ENCODE data around the gene PRIM1. TPM values are rescaled to one million over a fixed set of nuclear protein-coding genes. Genes with fewer than 3 reads are reported as not detected.

Gene PRIM1
- total RNA-seq, 6 experiments from 2014 or later: 1.3 to 8.5 (median 4.5) TPM

DNA sequence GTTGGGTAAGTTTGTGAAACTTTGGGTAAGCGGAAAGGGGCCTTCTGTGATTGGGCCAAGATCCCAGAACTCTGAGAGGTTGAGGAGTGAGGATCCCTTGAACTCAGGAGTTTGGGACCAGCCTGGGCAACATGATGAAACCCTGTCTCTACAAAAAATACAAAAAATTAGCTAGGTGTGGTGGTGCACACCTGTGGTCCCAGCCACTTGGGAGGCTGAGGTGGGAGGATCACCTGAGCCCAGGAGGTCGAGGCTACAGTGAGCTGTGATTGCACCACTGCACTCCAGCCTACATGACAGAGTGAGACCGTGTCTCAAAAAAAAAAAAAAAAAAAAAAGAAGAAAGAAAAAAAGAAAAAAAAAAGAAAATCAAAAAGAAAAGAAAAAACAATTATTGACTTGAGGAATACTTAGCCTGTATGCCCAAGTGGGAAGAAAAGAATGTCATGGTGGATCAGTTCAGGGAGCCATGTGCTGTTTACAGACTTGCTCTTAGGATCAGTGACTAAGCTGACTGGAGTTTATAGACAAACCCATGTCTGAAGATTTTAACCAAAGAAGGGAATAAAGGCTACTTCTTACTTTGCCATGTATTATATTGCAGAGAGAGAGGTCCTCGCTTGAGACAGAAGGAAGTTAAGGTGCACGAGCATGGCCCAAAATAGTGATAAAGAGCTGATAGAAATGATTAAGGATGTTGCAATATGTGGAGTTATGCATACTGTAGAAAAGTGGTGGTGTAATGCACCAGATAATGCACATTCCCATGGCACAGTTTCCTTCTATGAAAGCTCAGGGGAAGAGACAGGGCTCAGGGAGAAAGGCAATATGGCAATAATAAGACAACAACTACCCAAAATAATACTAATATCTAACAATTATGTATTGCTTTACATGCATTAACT, 11.9 kb upstream of the PRIM1 start:
- no peaks in the 10 kb centered on the region for H3K36me3 ChIP-seq
- no peaks in the 10 kb centered on the region for H3K9me3 ChIP-seq
- H3K27ac ChIP-seq: peak overlapping the region; percentile 64 to 85 (median 81)
- intact Hi-C loops (cut with DNase I): loop anchor here (5.0 to 10.0 kb wide), 2 partner anchors 221 to 223 kb away; no protein-coding TSS in a partner anchor
- no peaks in the 10 kb centered on the region for H3K27me3 ChIP-seq
- DNase-seq (no peak), ATAC-seq (peak in 1 of 4 donors; percentile 11)
- peak overlapping the region; percentile 10 to 72 (median 62) for H3K4me3 ChIP-seq
- TF ChIP-seq, protein P1, sequence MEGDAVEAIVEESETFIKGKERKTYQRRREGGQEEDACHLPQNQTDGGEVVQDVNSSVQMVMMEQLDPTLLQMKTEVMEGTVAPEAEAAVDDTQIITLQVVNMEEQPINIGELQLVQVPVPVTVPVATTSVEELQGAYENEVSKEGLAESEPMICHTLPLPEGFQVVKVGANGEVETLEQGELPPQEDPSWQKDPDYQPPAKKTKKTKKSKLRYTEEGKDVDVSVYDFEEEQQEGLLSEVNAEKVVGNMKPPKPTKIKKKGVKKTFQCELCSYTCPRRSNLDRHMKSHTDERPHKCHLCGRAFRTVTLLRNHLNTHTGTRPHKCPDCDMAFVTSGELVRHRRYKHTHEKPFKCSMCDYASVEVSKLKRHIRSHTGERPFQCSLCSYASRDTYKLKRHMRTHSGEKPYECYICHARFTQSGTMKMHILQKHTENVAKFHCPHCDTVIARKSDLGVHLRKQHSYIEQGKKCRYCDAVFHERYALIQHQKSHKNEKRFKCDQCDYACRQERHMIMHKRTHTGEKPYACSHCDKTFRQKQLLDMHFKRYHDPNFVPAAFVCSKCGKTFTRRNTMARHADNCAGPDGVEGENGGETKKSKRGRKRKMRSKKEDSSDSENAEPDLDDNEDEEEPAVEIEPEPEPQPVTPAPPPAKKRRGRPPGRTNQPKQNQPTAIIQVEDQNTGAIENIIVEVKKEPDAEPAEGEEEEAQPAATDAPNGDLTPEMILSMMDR (IDR thresholded peaks at IDR 0.05): no peak
- TF ChIP-seq POLR2A (IDR thresholded peaks at IDR 0.05): no peak
- H3K4me1 ChIP-seq: peaks cover 0 to 37% (median 15%) of the 10 kb centered on the region in 4 donors
- WGBS (ENCODE audit: insufficient coverage, low coverage, low lambda C conversion rate, missing lambda C conversion rate): 17% methylated on average over 5 of the region's 5 CpGs

DNA sequence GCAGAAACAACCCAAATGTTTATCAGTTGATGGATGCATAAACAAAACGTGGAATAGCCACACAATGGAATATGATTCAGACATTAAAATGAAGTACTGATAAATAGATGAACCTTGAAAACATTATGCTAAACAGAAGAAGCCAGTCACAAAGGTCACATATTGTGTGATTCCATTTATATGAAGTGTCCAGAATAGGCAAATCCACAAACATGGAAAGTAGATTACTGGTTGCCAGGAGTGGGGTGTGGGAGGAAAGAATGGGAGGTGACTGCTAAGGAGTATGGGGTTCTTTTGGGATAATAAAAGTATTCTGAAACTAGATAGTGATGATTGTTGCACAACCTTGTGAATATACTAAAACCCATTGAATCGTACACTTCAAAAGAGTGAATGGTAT, 9.7 kb upstream of the PRIM1 start:
- H3K4me1 ChIP-seq: peaks cover 0 to 45% (median 11%) of the 10 kb centered on the region in 4 donors
- 31% methylated on average over 2 of the region's 2 CpGs for WGBS (ENCODE audit: insufficient coverage, low coverage, low lambda C conversion rate, missing lambda C conversion rate)
- ATAC-seq (no peak), DNase-seq (no peak)
- H3K4me3 ChIP-seq: no peak overlapping the region
- TF ChIP-seq, protein P1 (IDR thresholded peaks at IDR 0.05): no peak
- no peak for TF ChIP-seq POLR2A (IDR thresholded peaks at IDR 0.05)
- H3K36me3 ChIP-seq: no peaks in the 10 kb centered on the region
- intact Hi-C loops (cut with DNase I): loop anchor here (5.0 to 10.0 kb wide), 2 partner anchors 223 to 225 kb away; no protein-coding TSS in a partner anchor
- H3K27me3 ChIP-seq: no peaks in the 10 kb centered on the region
- peak overlapping the region in 2 of 3 donors; percentile 38 to 84 for H3K27ac ChIP-seq
- no peaks in the 10 kb centered on the region for H3K9me3 ChIP-seq

DNA sequence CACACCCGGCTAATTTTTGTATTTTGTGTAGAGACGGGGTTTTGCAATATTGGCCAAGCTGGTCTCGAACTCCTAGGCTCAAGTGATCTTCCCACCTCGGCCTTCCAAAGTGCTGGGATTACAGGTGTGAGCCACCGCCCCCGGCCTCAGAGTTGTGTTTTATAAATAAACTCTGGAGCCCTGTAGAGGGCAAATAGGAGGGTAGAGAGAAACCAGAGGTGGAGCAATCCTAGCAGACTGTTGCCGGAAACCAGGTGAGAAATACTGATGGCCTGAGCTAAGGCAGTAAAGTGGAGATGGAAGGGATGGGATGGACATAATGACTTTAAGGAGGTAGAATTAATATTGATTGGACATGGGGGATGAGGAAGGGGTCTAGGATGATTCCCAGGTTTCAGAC, 8.3 kb upstream of the PRIM1 start:
- Histone ChIP-seq H3K4me3 (no peak overlapping the region), H3K27ac (peak overlapping the region; percentile 24 to 84 (median 70)), H3K36me3 (no peaks in the 10 kb centered on the region), H3K9me3 (no peaks in the 10 kb centered on the region), H3K27me3 (no peaks in the 10 kb centered on the region), H3K4me1 (peaks cover 0 to 47% (median 13%) of the 10 kb centered on the region in 4 donors)
- ATAC-seq (peak; percentile 49 to 68 (median 60)), DNase-seq (peak; percentile 44 to 84 (median 79))
- intact Hi-C loops (cut with DNase I): loop anchor here (5.0 to 10.0 kb wide), 2 partner anchors 224 to 227 kb away; no protein-coding TSS in a partner anchor
- WGBS (ENCODE audit: insufficient coverage, low coverage, low lambda C conversion rate, missing lambda C conversion rate): 20% methylated on average over 4 of the region's 7 CpGs
- TF ChIP-seq, protein P1 (IDR thresholded peaks at IDR 0.05): no peak
- no peak for TF ChIP-seq POLR2A (IDR thresholded peaks at IDR 0.05)

DNA sequence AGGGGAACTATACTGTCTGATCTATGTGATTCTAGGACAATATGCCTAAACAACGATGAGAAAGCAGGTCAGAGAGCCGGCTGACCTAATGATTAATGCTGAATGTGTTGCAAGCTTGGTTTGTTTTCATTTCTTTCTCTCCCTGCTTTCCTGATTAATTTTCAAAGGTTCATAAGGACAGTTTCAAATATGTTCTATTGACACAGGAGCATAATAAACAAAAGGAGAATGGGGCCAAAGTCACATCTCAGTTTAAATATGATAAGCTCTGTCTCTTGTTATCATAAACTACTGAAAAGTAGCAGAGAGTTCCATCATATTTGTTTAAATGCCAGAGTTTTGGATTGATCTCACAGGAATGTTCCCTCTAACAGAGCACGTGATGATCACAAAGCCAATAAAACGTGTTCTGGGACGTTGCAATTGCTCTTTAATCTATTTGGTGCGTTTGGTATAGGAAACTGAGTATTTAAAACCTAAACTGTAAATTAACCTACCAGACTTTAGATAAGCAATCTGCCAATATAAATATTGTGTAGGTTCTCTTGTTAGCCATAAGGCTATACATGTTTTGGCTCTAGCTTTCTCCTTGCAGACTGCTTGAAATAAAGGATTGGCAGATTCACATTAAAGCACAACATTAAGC, 7.3 kb upstream of the PRIM1 start:
- no peak for DNase-seq
- H3K9me3 ChIP-seq: no peaks in the 10 kb centered on the region
- TF ChIP-seq POLR2A (IDR thresholded peaks at IDR 0.05): no peak
- TF ChIP-seq, protein P1 (IDR thresholded peaks at IDR 0.05): no peak
- H3K36me3 ChIP-seq: no peaks in the 10 kb centered on the region
- no peaks in the 10 kb centered on the region for H3K27me3 ChIP-seq
- intact Hi-C loops (cut with DNase I): no loop called here
- H3K4me1 ChIP-seq: peaks cover 0 to 47% (median 13%) of the 10 kb centered on the region in 4 donors
- peak overlapping the region; percentile 24 to 84 (median 70) for H3K27ac ChIP-seq
- WGBS (ENCODE audit: insufficient coverage, low coverage, low lambda C conversion rate, missing lambda C conversion rate): 22% methylated on average over 6 of the region's 6 CpGs
- no peak overlapping the region for H3K4me3 ChIP-seq
- ATAC-seq: peak; percentile 41 to 69 (median 54)

All from right lobe of liver (tissue), 6 donors.